HCT116 (cell line): ENCODE measurements around the gene TLX2. TPM values are rescaled to one million over a fixed set of nuclear protein-coding genes. Genes with fewer than 3 reads are reported as not detected.
"Not testable (repeated sequence)": the region's sequence is repeated elsewhere in the genome, so short reads cannot be mapped to it uniquely, and the experiment has no call there.

Experiments used
- ATAC-seq: fragments of 200-7000 bp; cut with Tn5 transposase; 2 replicates; pipeline ENCODE4 v1.9.1; 2020; ENCODE audit warnings: mild to moderate bottlenecking, moderate library complexity
- BruUV-seq: library from RNA; stranded (reverse); fragments of 400-500 nt; replicated peaks from 2 replicates; lab custom pipeline; 2021; lab: Mats Ljungman, UMichigan
- CTCF ChIA-PET: fragments of 300-600 bp; sonication (Branson Sonifier 250); formaldehyde crosslinking; loops from one replicate; lab custom pipeline; 2021; ENCODE audit warnings: antibody characterized with exemption; lab: Charles Lee
- POLR2A ChIA-PET: fragments of 300-600, 350-600 bp; sonication (Branson Sonifier 250); formaldehyde crosslinking; loops from one replicate; lab custom pipeline; 2021; ENCODE audit warnings: antibody characterized with exemption; lab: Charles Lee
- RAD21 ChIA-PET, 2 experiments: fragments of 300-600 bp; sonication (Branson Sonifier 250); formaldehyde crosslinking; loops; one replicate each; lab custom pipeline; 2023; ENCODE audit warnings: low total read pairs in 2 of 2; ENCODE audit not compliant: uncharacterized antibody in 2 of 2, unreplicated experiment in 2 of 2, low non-redundant PET in 1 of 2; lab: Charles Lee
- DNase-seq: peaks from one replicate; pipeline ENCODE4 v3.0.0-alpha.2; 2010; ENCODE audit warnings: low read depth, low spot score
- H2AFZ ChIP-seq: fragments of 200-600 bp; shearing (Covaris generic), sonication (generic); 2 replicates; pipeline ENCODE4 v1.6.1; 2017; ENCODE audit warnings: low read depth, mixed run types, mixed read lengths, antibody characterized with exemption, low read length; ENCODE audit not compliant: poor library complexity, severe bottlenecking
- H3K27ac ChIP-seq: 2 replicates; pipeline ENCODE4 v1.5.1; 2012; ENCODE audit warnings: low read depth, low read length
- H3K27me3 ChIP-seq: fragments of 200-600 bp; sonication (generic); 2 replicates; pipeline ENCODE4 v1.6.1; 2016; ENCODE audit warnings: mixed run types, low read length, mixed read lengths; ENCODE audit not compliant: insufficient read depth
- H3K36me3 ChIP-seq, 2 experiments: fragments of 200-500 bp in 1 of 2; fragments of 200-600 bp in 1 of 2; sonication (Bioruptor generic) in 1 of 2; sonication (generic) in 1 of 2; 2 replicates each; pipeline versions ENCODE4 v1.5.1 to v1.6.1; 2014 to 2016; ENCODE audit warnings: low read length in 2 of 2, inconsistent platforms in 1 of 2, mixed read lengths in 1 of 2, mixed run types in 1 of 2; ENCODE audit not compliant: insufficient read depth in 2 of 2, control insufficient read depth in 1 of 2
- H3K4me1 ChIP-seq, 2 experiments: fragments of 200-600 bp in 1 of 2; sonication (generic) in 1 of 2; 2 replicates each; pipeline versions ENCODE4 v1.5.1 to v1.6.1; 2012 to 2017; ENCODE audit warnings: low read length in 2 of 2, inconsistent platforms in 1 of 2, mild to moderate bottlenecking in 1 of 2, mixed read lengths in 1 of 2, mixed run types in 1 of 2, moderate library complexity in 1 of 2; ENCODE audit not compliant: insufficient read depth in 2 of 2, control insufficient read depth in 1 of 2
- H3K4me2 ChIP-seq: fragments of 200-600 bp; sonication (generic); 2 replicates; pipeline ENCODE4 v1.6.1; 2017; ENCODE audit warnings: mixed run types, low read length, mixed read lengths
- H3K4me3 ChIP-seq, 2 experiments: fragments of 200-600 bp in 1 of 2; sonication (generic) in 1 of 2; replicated peaks in 1 of 2; 2 replicates each; pipeline ENCODE4 v1.5.1; 2011 to 2016; ENCODE audit warnings: low read length in 2 of 2, control low read depth in 1 of 2, low read depth in 1 of 2, mild to moderate bottlenecking in 1 of 2, mixed read lengths in 1 of 2, mixed run types in 1 of 2
- H3K79me2 ChIP-seq: fragments of 200-600 bp; sonication (generic); 2 replicates; pipeline ENCODE4 v1.6.1; 2017; ENCODE audit warnings: mild to moderate bottlenecking, mixed run types, low read length, moderate library complexity, mixed read lengths; ENCODE audit not compliant: insufficient read depth
- H3K9ac ChIP-seq: fragments of 200-600 bp; sonication (generic); 2 replicates; pipeline ENCODE4 v1.6.1; 2016; ENCODE audit warnings: low read length, mixed read lengths
- H3K9me2 ChIP-seq: fragments of 200-600 bp; sonication (generic), shearing (Covaris generic); 2 replicates; pipeline ENCODE4 v1.6.1; 2017; ENCODE audit warnings: mixed run types, mild to moderate bottlenecking, moderate library complexity; ENCODE audit not compliant: insufficient read depth
- H3K9me3 ChIP-seq, 2 experiments: fragments of 200-500 bp in 1 of 2; fragments of 200-600 bp in 1 of 2; sonication (Bioruptor generic) in 1 of 2; sonication (generic) in 1 of 2; 2 replicates each; pipeline ENCODE4 v1.6.1; 2014 to 2017; ENCODE audit warnings: low read length in 2 of 2, mixed read lengths in 2 of 2, inconsistent platforms in 1 of 2, low read depth in 1 of 2, mild to moderate bottlenecking in 1 of 2, mixed run types in 1 of 2, moderate library complexity in 1 of 2; ENCODE audit not compliant: control insufficient read depth in 1 of 2, insufficient read depth in 1 of 2
- H4K20me1 ChIP-seq: fragments of 200-600 bp; sonication (generic), shearing (Covaris generic); 2 replicates; pipeline ENCODE4 v1.6.1; 2017; ENCODE audit warnings: mixed run types, mild to moderate bottlenecking, moderate library complexity; ENCODE audit not compliant: insufficient read depth
- CBX3 ChIP-seq: IDR thresholded peaks from 2 replicates; pipeline ENCODE4 v1.6.1; 2012; ENCODE audit warnings: low read depth
- CEBPB ChIP-seq: IDR thresholded peaks from 2 replicates; pipeline ENCODE4 v1.6.1; 2012; ENCODE audit warnings: low read depth
- EZH2 ChIP-seq: fragments of 200-600 bp; sonication (generic); IDR thresholded peaks from 2 replicates; pipeline ENCODE4 v1.6.1; 2017; ENCODE audit warnings: antibody characterized with exemption, mixed run types
- FOSL1 ChIP-seq: IDR thresholded peaks from 2 replicates; pipeline ENCODE4 v1.6.1; 2012; ENCODE audit warnings: low read depth
- JUND ChIP-seq: IDR thresholded peaks from 2 replicates; pipeline ENCODE4 v1.6.1; 2012
- POLR2A ChIP-seq: IDR thresholded peaks from 2 replicates; pipeline ENCODE4 v1.7.0; 2011; ENCODE audit warnings: borderline replicate concordance; ENCODE audit not compliant: insufficient read depth, insufficient read length; ENCODE audit errors: extremely low read depth
- POLR2AphosphoS5 ChIP-seq: IDR thresholded peaks from 2 replicates; pipeline ENCODE4 v1.6.1; 2011; ENCODE audit warnings: mild to moderate bottlenecking, low read depth, low read length, moderate library complexity
- RAD21 ChIP-seq: IDR thresholded peaks from 2 replicates; pipeline ENCODE4 v1.6.1; 2012; ENCODE audit warnings: low read depth, mild to moderate bottlenecking
- TCF7L2 ChIP-seq: IDR thresholded peaks from 2 replicates; pipeline ENCODE4 v1.7.0; 2011; ENCODE audit warnings: borderline replicate concordance, inconsistent platforms; ENCODE audit not compliant: insufficient read depth, insufficient read length; ENCODE audit errors: extremely low read depth
- ZFX ChIP-seq: fragments of 450-650 bp; IDR thresholded peaks from 2 replicates; pipeline ENCODE4 v1.6.1; 2017
- ZNF274 ChIP-seq: fragments of 200-500 bp; sonication (Bioruptor generic); IDR thresholded peaks from 2 replicates; pipeline ENCODE4 v1.6.1; 2014; ENCODE audit warnings: mild to moderate bottlenecking, low read depth, low read length, inconsistent platforms
- intact Hi-C: fragments of 100-400 bp; cut with micrococcal nuclease; formaldehyde crosslinking; loops from 2 replicates; pipeline ENCODE4 v1.10.0; 2022
- total RNA-seq: library from RNA; stranded (reverse); gene quantifications from one replicate; pipeline ENCODE4 v1.2.1, GENCODE V29; 2021; ENCODE audit not compliant: unreplicated experiment
- TF ChIP-seq, protein P1 (sequence below): IDR thresholded peaks from 2 replicates; pipeline ENCODE4 v1.6.1; 2012
- TF ChIP-seq, protein P2 (sequence below): IDR thresholded peaks from 2 replicates; pipeline ENCODE4 v1.6.1; 2012; ENCODE audit warnings: low read depth

The TLX2 gene
- total RNA-seq, 1 experiment from 2014 or later = not detected

GRCh38 chr2:74470742-74471141, 43.5 kb upstream of the TLX2 start:
- H3K36me3 ChIP-seq = peaks cover 8 to 16% of the 10 kb centered on the region in 2 experiments; a peak in 2 of 4 replicates
- intact Hi-C loops, H3K9ac ChIP-seq, BruUV-seq, H3K27me3 ChIP-seq, H3K9me3 ChIP-seq, H3K4me2 ChIP-seq, H3K27ac ChIP-seq, H3K4me3 ChIP-seq, H3K9me2 ChIP-seq, ATAC-seq, DNase-seq, H4K20me1 ChIP-seq, H2AFZ ChIP-seq: not testable (repeated sequence)
- peaks cover 14% of the 10 kb centered on the region for H3K79me2 ChIP-seq
- POLR2A ChIA-PET = interaction anchor here (0.8 to 2.7 kb wide), 3 partner anchors 11 to 30 kb away, joined by 4 to 25 read pairs (median 5); partner anchors contain the start of genes CCDC142, TTC31 and WBP1
- peaks cover 12 to 23% of the 10 kb centered on the region in 2 experiments; a peak in 3 of 4 replicates for H3K4me1 ChIP-seq
- RAD21 ChIA-PET = interaction anchor here in 1 of 2 experiments (0.6 kb wide), 1 partner anchor 13 kb away, joined by 3 read pairs; no protein-coding TSS in a partner anchor
- CTCF ChIA-PET = interaction anchor here (0.6 kb wide), 1 partner anchor 13 kb away, joined by 3 read pairs; the partner anchor contains the start of gene WBP1
- peak; percentile 13; the same call in 1 of the 2 replicates for TF ChIP-seq POLR2AphosphoS5
- TF ChIP-seq, all 23 proteins: peak for 1; not testable (repeated sequence) for 22

- ATAC-seq = no peak
- Histone ChIP-seq H2AFZ (no peak overlapping the region), H4K20me1 (no peaks in the 10 kb centered on the region), H3K9ac (peak overlapping the region; percentile 87), H3K79me2 (peaks cover 10% of the 10 kb centered on the region), H3K36me3 (peaks cover 8 to 17% of the 10 kb centered on the region in 2 experiments; a peak in 2 of 4 replicates), H3K4me2 (peak overlapping the region; percentile 88), H3K27me3 (no peaks in the 10 kb centered on the region), H3K27ac (peak overlapping the region; percentile 82), H3K9me3 (no peaks in the 10 kb centered on the region), H3K4me1 (peaks cover 12 to 18% of the 10 kb centered on the region in 2 experiments; a peak in 3 of 4 replicates), H3K4me3 (peak overlapping the region; percentile 94 to 96), H3K9me2 (no peaks in the 10 kb centered on the region)
- DNase-seq = no peak
- RAD21 ChIA-PET = interaction anchor here in 1 of 2 experiments (0.6 kb wide), 1 partner anchor 14 kb away, joined by 3 read pairs; no protein-coding TSS in a partner anchor
- CTCF ChIA-PET = interaction anchor here (0.6 to 0.7 kb wide), 3 partner anchors 13 to 345 kb away, joined by 3 to 4 read pairs (median 3); partner anchors contain the start of genes DQX1 and WBP1
- BruUV-seq = no TSS peak
- intact Hi-C loops = no loop called here
- POLR2A ChIA-PET = interaction anchor here (0.8 to 2.7 kb wide), 4 partner anchors 10 to 58 kb away, joined by 3 to 25 read pairs (median 4); partner anchors contain the start of genes AUP1, CCDC142, HTRA2 and TTC31
- TF ChIP-seq POLR2A (no peak), EZH2 (no peak), ZNF274 (no peak), TCF7L2 (no peak), CEBPB (no peak), FOSL1 (no peak), ZFX (no peak), RAD21 (no peak), JUND (no peak), CBX3 (no peak), POLR2AphosphoS5 (no peak)
- TF ChIP-seq, protein P1, sequence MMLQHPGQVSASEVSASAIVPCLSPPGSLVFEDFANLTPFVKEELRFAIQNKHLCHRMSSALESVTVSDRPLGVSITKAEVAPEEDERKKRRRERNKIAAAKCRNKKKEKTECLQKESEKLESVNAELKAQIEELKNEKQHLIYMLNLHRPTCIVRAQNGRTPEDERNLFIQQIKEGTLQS = no peak
- TF ChIP-seq, protein P2, sequence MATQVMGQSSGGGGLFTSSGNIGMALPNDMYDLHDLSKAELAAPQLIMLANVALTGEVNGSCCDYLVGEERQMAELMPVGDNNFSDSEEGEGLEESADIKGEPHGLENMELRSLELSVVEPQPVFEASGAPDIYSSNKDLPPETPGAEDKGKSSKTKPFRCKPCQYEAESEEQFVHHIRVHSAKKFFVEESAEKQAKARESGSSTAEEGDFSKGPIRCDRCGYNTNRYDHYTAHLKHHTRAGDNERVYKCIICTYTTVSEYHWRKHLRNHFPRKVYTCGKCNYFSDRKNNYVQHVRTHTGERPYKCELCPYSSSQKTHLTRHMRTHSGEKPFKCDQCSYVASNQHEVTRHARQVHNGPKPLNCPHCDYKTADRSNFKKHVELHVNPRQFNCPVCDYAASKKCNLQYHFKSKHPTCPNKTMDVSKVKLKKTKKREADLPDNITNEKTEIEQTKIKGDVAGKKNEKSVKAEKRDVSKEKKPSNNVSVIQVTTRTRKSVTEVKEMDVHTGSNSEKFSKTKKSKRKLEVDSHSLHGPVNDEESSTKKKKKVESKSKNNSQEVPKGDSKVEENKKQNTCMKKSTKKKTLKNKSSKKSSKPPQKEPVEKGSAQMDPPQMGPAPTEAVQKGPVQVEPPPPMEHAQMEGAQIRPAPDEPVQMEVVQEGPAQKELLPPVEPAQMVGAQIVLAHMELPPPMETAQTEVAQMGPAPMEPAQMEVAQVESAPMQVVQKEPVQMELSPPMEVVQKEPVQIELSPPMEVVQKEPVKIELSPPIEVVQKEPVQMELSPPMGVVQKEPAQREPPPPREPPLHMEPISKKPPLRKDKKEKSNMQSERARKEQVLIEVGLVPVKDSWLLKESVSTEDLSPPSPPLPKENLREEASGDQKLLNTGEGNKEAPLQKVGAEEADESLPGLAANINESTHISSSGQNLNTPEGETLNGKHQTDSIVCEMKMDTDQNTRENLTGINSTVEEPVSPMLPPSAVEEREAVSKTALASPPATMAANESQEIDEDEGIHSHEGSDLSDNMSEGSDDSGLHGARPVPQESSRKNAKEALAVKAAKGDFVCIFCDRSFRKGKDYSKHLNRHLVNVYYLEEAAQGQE = no peak
Observed at GRCh38 chr2:74471332-74472065, 42.8 kb upstream of the TLX2 start.
